Measurements from ENCODE around the gene FRMD6.

Gene FRMD6

GRCh38 chr14:51666826-51667225 is 15.1 kb downstream of the FRMD6 start:
- DNase-seq (ENCODE audit: low spot score): no peak

GRCh38 chr14:51668870-51669269 is 17.2 kb downstream of the FRMD6 start:
- no peak for DNase-seq (ENCODE audit: low spot score)

GRCh38 chr14:51674294-51675002 is 22.7 kb downstream of the FRMD6 start:
- DNase-seq (ENCODE audit: low spot score): no peak

- DNase-seq (ENCODE audit: low spot score): no peak
Measured at GRCh38 chr14:51676549-51676948, 24.8 kb downstream of the FRMD6 start.

GRCh38 chr14:51677266-51677665 is 25.6 kb downstream of the FRMD6 start:
- peak; percentile 34 for DNase-seq (ENCODE audit: low spot score)

GRCh38 chr14:51677738-51678137 is 26.0 kb downstream of the FRMD6 start:
- DNase-seq (ENCODE audit: low spot score): no peak

GRCh38 chr14:51680031-51680430 is 28.3 kb downstream of the FRMD6 start:
- no peak for DNase-seq (ENCODE audit: low spot score)

- no peak for DNase-seq (ENCODE audit: low spot score)
Measured at GRCh38 chr14:51681411-51681810, 29.7 kb downstream of the FRMD6 start.

- DNase-seq (ENCODE audit: low spot score): no peak
Measured at GRCh38 chr14:51682411-51682810, 30.7 kb downstream of the FRMD6 start.

- no peak for DNase-seq (ENCODE audit: low spot score)
Measured at GRCh38 chr14:51684760-51685159, 33.0 kb downstream of the FRMD6 start.

- no peak for DNase-seq (ENCODE audit: low spot score)
Measured at GRCh38 chr14:51691176-51691575, 39.5 kb downstream of the FRMD6 start.

- DNase-seq (ENCODE audit: low spot score): no peak
Measured at GRCh38 chr14:51692646-51693045, 40.9 kb downstream of the FRMD6 start.

- DNase-seq (ENCODE audit: low spot score): no peak
Measured at GRCh38 chr14:51697848-51698247, 46.1 kb downstream of the FRMD6 start.

- DNase-seq (ENCODE audit: low spot score): no peak
Measured at GRCh38 chr14:51701951-51702350, 50.2 kb downstream of the FRMD6 start.

GRCh38 chr14:51703787-51704186 is 52.1 kb downstream of the FRMD6 start:
- DNase-seq (ENCODE audit: low spot score): no peak

- DNase-seq (ENCODE audit: low spot score): no peak
Measured at GRCh38 chr14:51704545-51704944, 52.8 kb downstream of the FRMD6 start.

GRCh38 chr14:51707327-51707726 is 55.6 kb downstream of the FRMD6 start:
- DNase-seq (ENCODE audit: low spot score): no peak

- no peak for DNase-seq (ENCODE audit: low spot score)
Measured at GRCh38 chr14:51711505-51711904, 59.8 kb downstream of the FRMD6 start.

- DNase-seq (ENCODE audit: low spot score): no peak
Measured at GRCh38 chr14:51715250-51715649, 63.5 kb downstream of the FRMD6 start.

- no peak for DNase-seq (ENCODE audit: low spot score)
Measured at GRCh38 chr14:51715742-51716141, 64.0 kb downstream of the FRMD6 start.

GRCh38 chr14:51716610-51717009 is 64.9 kb downstream of the FRMD6 start:
- peak; percentile 63 for DNase-seq (ENCODE audit: low spot score)

GRCh38 chr14:51717766-51718165 is 66.1 kb downstream of the FRMD6 start:
- no peak for DNase-seq (ENCODE audit: low spot score)

GRCh38 chr14:51719955-51720354 is 68.2 kb downstream of the FRMD6 start:
- DNase-seq (ENCODE audit: low spot score): no peak

- no peak for DNase-seq (ENCODE audit: low spot score)
Measured at GRCh38 chr14:51723990-51724389, 72.3 kb downstream of the FRMD6 start.

All from putamen (tissue), 1 donor.